Measurements from ENCODE around the gene VAT1L. TPM values are rescaled to one million over a fixed set of nuclear protein-coding genes. Genes with fewer than 3 reads are reported as not detected.
A peak's percentile ranks its signal among the peaks of the same experiment; 100 is the strongest.

The VAT1L gene
- total RNA-seq, 1 donor from 2014 or later: 17.9 TPM

DNA sequence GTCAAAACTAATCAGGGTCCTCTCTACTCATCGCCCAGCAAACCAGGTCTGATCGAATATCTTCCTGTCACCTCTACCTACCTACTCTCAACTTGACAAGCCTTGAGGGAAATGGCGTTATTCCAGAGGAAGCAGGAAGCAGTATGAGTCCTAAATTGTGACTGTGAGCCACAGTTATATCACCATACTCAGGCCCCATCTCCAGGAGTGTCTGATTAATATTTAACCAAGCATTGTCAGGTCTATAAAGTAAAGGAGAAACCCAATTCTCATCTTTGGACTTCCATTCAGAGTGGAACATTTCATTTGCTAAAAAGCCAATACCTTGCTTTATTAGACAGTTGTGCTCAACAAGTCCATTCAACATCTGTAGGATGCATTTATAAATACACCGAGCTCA, 216.2 kb downstream of the VAT1L start:
- no peaks in the 10 kb centered on the region for H3K4me1 Mint-ChIP-seq (ENCODE audit: low read depth, unreplicated experiment)
- no peaks in the 10 kb centered on the region for H3K36me3 Mint-ChIP-seq (ENCODE audit: unreplicated experiment)
- no peak overlapping the region for H3K27ac Mint-ChIP-seq (ENCODE audit: unreplicated experiment)
- H3K27me3 Mint-ChIP-seq (ENCODE audit: unreplicated experiment): peaks cover 3% of the 10 kb centered on the region
- TF ChIP-seq, protein P1, sequence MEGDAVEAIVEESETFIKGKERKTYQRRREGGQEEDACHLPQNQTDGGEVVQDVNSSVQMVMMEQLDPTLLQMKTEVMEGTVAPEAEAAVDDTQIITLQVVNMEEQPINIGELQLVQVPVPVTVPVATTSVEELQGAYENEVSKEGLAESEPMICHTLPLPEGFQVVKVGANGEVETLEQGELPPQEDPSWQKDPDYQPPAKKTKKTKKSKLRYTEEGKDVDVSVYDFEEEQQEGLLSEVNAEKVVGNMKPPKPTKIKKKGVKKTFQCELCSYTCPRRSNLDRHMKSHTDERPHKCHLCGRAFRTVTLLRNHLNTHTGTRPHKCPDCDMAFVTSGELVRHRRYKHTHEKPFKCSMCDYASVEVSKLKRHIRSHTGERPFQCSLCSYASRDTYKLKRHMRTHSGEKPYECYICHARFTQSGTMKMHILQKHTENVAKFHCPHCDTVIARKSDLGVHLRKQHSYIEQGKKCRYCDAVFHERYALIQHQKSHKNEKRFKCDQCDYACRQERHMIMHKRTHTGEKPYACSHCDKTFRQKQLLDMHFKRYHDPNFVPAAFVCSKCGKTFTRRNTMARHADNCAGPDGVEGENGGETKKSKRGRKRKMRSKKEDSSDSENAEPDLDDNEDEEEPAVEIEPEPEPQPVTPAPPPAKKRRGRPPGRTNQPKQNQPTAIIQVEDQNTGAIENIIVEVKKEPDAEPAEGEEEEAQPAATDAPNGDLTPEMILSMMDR (IDR thresholded peaks at IDR 0.05; ENCODE audit: partially characterized antibody, unreplicated experiment): no peak
- H3K4me3 Mint-ChIP-seq (ENCODE audit: unreplicated experiment): no peak overlapping the region
- H3K9me3 Mint-ChIP-seq (ENCODE audit: unreplicated experiment): no peaks in the 10 kb centered on the region
- DNase-seq: no peak

DNA sequence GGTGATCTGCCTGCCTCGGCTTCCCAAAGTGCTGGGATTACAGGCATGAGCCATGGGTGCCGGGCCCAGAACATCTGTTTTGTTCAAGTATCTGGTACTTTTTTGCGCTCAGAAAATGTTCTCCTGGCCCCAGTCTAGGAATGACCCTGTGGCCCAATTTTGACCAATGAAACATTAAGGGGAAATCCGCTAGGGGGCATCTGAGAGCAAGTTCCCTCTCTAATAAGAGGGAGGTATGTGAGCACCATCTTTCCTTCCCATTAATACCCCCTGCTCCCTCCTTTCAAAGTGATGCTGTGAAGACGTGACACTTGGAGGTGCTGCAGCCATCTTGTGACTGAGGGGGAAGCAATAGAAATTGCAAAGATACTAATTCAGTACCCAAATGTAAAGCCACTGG, 217.5 kb downstream of the VAT1L start:
- TF ChIP-seq, protein P1 (IDR thresholded peaks at IDR 0.05; ENCODE audit: partially characterized antibody, unreplicated experiment): peak; percentile 31
- peaks cover 3% of the 10 kb centered on the region for H3K27me3 Mint-ChIP-seq (ENCODE audit: unreplicated experiment)
- no peak for DNase-seq
- H3K4me3 Mint-ChIP-seq (ENCODE audit: unreplicated experiment): no peak overlapping the region
- H3K9me3 Mint-ChIP-seq (ENCODE audit: unreplicated experiment): no peaks in the 10 kb centered on the region
- no peaks in the 10 kb centered on the region for H3K4me1 Mint-ChIP-seq (ENCODE audit: low read depth, unreplicated experiment)
- no peaks in the 10 kb centered on the region for H3K36me3 Mint-ChIP-seq (ENCODE audit: unreplicated experiment)
- no peak overlapping the region for H3K27ac Mint-ChIP-seq (ENCODE audit: unreplicated experiment)

DNA sequence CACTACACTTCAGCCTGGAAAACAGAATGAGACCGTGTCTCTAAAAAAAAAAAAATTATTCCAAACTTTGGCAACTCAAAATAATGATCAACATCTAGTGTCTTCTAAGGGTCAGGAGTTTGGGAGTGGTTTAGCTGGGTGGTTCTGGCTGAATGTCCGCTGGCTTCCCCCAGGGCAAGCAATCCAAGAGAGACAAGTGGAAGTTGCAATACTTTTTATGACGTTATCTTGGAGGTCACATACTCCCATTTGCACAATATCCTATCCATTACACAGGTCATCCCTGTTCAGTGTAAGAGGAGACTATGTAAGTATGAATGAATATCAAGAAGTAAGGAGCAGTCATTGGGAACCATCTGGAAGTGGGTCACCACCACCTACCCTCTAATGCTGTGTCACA, 218.8 kb downstream of the VAT1L start:
- Mint-ChIP-seq H3K4me1 (ENCODE audit: low read depth, unreplicated experiment) (no peaks in the 10 kb centered on the region), H3K27ac (ENCODE audit: unreplicated experiment) (no peak overlapping the region)

DNA sequence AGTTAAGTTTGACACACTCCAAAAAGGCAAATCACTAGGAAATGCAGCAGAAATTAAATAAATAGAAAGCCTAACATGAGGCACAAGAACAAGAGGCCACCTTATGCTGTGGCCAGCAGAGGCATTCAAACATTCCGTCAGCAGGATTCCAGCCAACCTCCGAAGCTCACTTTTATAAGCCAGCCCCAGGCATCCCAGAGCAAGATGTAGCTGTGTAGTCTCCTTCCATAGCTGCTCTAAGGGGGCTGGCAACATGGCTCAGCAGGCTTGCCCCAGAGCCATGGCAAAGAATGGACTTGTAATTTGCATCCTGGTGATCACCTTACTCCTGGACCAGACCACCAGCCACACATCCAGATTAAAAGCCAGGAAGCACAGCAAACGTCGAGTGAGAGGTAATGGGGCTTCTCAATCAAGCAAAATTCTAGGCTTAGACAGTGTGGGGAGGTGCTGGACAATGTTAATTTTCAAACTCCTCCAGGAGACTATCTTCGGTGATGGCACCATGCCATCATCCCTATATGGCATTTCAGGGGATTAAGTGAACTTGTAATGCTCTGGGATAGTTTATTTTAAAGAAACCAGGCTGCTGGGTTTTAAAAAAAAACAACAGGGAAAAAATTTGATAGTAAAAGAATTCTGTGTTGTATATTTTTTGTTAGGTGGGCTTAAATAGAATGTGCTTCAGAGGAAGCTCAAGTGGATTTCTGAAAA, 234.1 kb downstream of the VAT1L start, which contains the start of gene CLEC3A:
Gene CLEC3A, plus strand, starts transcription at position 202 of the 714 bp plus-strand sequence. Its CDS starts 79 bp downstream, at position 281.
- H3K4me3 Mint-ChIP-seq (ENCODE audit: unreplicated experiment): no peak within 1 kb of the TSS
- H3K4me1 Mint-ChIP-seq (ENCODE audit: low read depth, unreplicated experiment): no peaks in the 10 kb centered on the region
- H3K27ac Mint-ChIP-seq (ENCODE audit: unreplicated experiment): no peak within 1 kb of the TSS
- TF ChIP-seq, protein P1 (IDR thresholded peaks at IDR 0.05; ENCODE audit: partially characterized antibody, unreplicated experiment): no peak
- H3K27me3 Mint-ChIP-seq (ENCODE audit: unreplicated experiment): peaks cover 5% of the 10 kb centered on the region
- H3K36me3 Mint-ChIP-seq (ENCODE audit: unreplicated experiment): no peaks in the 10 kb centered on the region
- DNase-seq: no peak
- H3K9me3 Mint-ChIP-seq (ENCODE audit: unreplicated experiment): no peaks in the 10 kb centered on the region

More for the DNA sequence above, 218.8 kb downstream of the VAT1L start:
- no peaks in the 10 kb centered on the region for H3K36me3 Mint-ChIP-seq (ENCODE audit: unreplicated experiment)
- no peak overlapping the region for H3K4me3 Mint-ChIP-seq (ENCODE audit: unreplicated experiment)
- H3K9me3 Mint-ChIP-seq (ENCODE audit: unreplicated experiment): no peaks in the 10 kb centered on the region
- peaks cover 3% of the 10 kb centered on the region for H3K27me3 Mint-ChIP-seq (ENCODE audit: unreplicated experiment)
- no peak for DNase-seq
- TF ChIP-seq, protein P1 (IDR thresholded peaks at IDR 0.05; ENCODE audit: partially characterized antibody, unreplicated experiment): no peak

DNA sequence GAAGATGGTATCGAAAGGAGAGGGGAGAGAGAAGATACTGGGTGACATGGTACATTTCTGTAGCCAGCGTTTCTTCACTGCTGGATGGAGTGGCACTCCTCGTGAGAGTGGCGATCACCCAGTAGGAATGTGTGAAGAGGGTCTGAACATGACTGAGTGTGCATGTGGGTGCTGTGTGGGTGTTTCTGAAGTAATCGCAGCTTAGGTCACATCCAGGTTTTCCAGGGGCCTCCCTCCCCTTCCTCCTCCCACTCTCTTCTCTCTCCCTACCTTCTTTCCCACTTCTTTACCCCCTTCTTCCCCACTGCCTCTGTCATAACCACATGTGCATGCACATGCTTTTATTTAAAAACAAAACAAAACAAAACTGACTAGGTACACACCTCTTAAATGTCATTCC, 235.8 kb downstream of the VAT1L start:
- TF ChIP-seq, protein P1 (IDR thresholded peaks at IDR 0.05; ENCODE audit: partially characterized antibody, unreplicated experiment): no peak
- H3K27me3 Mint-ChIP-seq (ENCODE audit: unreplicated experiment): no peaks in the 10 kb centered on the region
- H3K36me3 Mint-ChIP-seq (ENCODE audit: unreplicated experiment): no peaks in the 10 kb centered on the region
- no peaks in the 10 kb centered on the region for H3K9me3 Mint-ChIP-seq (ENCODE audit: unreplicated experiment)
- no peak overlapping the region for H3K4me3 Mint-ChIP-seq (ENCODE audit: unreplicated experiment)
- no peak for DNase-seq
- no peak overlapping the region for H3K27ac Mint-ChIP-seq (ENCODE audit: unreplicated experiment)
- no peaks in the 10 kb centered on the region for H3K4me1 Mint-ChIP-seq (ENCODE audit: low read depth, unreplicated experiment)

Data from glutamatergic neuron (in vitro differentiated cells).